SU-DHL-6 (cell line): Measurements from ENCODE around the gene SLC39A11.

Source experiments
- CTCF ChIP-seq: fragments of 200-600 bp; sonication (generic); IDR thresholded peaks from one replicate; pipeline ENCODE4 v1.5.1; 2017; ENCODE audit warnings: antibody characterized with exemption, mild to moderate bottlenecking, low read length, moderate library complexity; ENCODE audit not compliant: insufficient read depth, poor library complexity, severe bottlenecking
- EZH2phosphoT487 ChIP-seq: fragments of 200-600 bp; sonication (generic), shearing (Covaris generic); conservative IDR thresholded peaks from 2 replicates; pipeline ENCODE4 v1.6.1; 2018; ENCODE audit warnings: mild to moderate bottlenecking, antibody characterized with exemption, low read length, moderate library complexity, mixed read lengths

GRCh38 chr17:73045724-73046123, 46.8 kb downstream of the SLC39A11 start:
- TF ChIP-seq CTCF (no peak), EZH2phosphoT487 (no peak)
